Neural progenitor cell (in vitro differentiated cells): ENCODE results near the gene METRN.

Experiments used
- EZH2 ChIP-seq: fragments of 200-600 bp; sonication (generic); IDR thresholded peaks from 2 replicates; pipeline ENCODE4 v1.6.1; 2017; ENCODE audit warnings: antibody characterized with exemption, mild to moderate bottlenecking, moderate library complexity
- EZH2phosphoT487 ChIP-seq: fragments of 200-600 bp; sonication (generic); IDR thresholded peaks from 2 replicates; pipeline ENCODE4 v1.6.1; 2017; ENCODE audit warnings: antibody characterized with exemption
- TF ChIP-seq, protein P1 (sequence below): fragments of 200-600 bp; sonication (generic); IDR thresholded peaks from 2 replicates; pipeline ENCODE4 v1.5.1; 2017; ENCODE audit warnings: antibody characterized with exemption, mild to moderate bottlenecking

GRCh38 chr16:668519-669171, 46.3 kb upstream of the METRN start:
- TF ChIP-seq, protein P1, sequence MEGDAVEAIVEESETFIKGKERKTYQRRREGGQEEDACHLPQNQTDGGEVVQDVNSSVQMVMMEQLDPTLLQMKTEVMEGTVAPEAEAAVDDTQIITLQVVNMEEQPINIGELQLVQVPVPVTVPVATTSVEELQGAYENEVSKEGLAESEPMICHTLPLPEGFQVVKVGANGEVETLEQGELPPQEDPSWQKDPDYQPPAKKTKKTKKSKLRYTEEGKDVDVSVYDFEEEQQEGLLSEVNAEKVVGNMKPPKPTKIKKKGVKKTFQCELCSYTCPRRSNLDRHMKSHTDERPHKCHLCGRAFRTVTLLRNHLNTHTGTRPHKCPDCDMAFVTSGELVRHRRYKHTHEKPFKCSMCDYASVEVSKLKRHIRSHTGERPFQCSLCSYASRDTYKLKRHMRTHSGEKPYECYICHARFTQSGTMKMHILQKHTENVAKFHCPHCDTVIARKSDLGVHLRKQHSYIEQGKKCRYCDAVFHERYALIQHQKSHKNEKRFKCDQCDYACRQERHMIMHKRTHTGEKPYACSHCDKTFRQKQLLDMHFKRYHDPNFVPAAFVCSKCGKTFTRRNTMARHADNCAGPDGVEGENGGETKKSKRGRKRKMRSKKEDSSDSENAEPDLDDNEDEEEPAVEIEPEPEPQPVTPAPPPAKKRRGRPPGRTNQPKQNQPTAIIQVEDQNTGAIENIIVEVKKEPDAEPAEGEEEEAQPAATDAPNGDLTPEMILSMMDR: no peak
- TF ChIP-seq EZH2 (no peak), EZH2phosphoT487 (no peak)
